SKM-1 (cell line): ENCODE measurements around the gene IKZF3.
"Not testable (repeated sequence)": the region's sequence is repeated elsewhere in the genome, so short reads cannot be mapped to it uniquely, and the experiment has no call there.

Experiments used
- DNase-seq: peaks from one replicate; lab custom pipeline; 2025; ENCODE audit not compliant: unreplicated experiment; lab: John Stamatoyannopoulos, UW

The IKZF3 gene

DNA sequence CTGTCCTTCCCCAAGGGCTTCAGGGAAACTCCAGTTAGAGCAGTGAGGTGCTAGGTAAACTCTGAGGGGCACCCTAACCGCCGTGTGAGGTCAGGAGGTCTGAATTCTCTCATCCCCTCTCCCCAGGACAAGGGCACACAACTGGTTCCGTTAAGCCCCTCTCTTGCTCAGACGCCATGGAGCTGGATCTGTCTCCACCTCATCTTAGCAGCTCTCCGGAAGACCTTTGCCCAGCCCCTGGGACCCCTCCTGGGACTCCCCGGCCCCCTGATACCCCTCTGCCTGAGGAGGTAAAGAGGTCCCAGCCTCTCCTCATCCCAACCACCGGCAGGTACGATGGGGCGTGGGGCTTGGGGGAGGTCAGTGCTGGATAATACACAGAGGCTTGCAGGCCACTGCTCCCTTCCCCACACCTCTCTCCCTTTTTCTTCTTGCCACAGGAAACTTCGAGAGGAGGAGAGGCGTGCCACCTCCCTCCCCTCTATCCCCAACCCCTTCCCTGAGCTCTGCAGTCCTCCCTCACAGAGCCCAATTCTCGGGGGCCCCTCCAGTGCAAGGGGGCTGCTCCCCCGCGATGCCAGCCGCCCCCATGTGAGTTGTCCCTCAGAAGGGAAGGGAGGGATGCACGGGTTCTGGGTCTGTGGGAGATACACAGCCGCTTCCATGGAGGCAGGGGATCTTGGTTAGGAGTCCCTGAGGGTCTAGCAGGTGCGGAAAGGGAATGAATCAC lies 121.8 kb downstream of the IKZF3 start:
- no peak for DNase-seq

- DNase-seq = no peak
These were observed 123.6 kb downstream of the IKZF3 start for GRCh38 chr17:39740357-39741111.

DNA sequence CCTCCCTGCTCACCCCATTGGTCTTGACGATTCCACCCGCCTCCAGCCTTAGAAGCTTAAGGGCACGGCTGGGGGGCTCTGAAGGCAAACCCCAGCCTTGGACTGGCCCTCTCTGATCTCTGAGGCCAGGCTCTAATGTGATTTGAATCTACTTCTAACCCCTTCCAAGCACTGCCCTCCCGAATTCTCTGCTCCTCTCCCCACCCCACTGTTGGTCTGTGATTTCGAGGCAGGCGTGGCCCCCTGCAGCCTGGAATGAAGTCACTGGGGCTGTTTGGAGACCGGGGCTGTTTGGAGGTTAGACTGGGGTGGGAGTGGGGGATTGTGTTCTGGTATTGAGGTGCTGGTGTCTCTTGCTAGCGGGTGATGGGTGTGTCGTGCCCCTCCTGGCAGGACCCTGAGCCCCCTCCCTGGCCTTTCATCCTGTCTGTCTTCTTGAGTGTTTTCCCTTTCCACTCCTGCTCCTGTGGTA lies 124.2 kb downstream of the IKZF3 start:
- no peak for DNase-seq

GRCh38 chr17:39738983-39739884 lies 124.9 kb downstream of the IKZF3 start:
- DNase-seq = no peak

DNA sequence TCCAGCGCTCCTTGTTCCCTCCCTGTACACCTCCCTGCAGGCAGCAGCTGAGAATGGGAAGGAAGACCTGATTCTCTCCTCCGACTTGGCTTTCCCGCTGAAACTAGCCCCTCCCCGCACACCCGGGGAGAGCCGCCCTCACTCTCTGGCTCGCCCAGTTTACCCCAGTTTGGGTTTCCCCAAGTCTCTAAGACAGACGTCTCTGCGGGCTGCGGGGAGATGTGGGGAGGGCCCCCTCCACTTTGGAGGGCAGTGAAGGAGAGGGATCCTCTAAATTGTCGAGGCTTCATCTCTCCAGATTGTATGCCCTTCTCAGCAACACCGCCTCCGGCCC lies 125.6 kb downstream of the IKZF3 start:
- no peak for DNase-seq

DNA sequence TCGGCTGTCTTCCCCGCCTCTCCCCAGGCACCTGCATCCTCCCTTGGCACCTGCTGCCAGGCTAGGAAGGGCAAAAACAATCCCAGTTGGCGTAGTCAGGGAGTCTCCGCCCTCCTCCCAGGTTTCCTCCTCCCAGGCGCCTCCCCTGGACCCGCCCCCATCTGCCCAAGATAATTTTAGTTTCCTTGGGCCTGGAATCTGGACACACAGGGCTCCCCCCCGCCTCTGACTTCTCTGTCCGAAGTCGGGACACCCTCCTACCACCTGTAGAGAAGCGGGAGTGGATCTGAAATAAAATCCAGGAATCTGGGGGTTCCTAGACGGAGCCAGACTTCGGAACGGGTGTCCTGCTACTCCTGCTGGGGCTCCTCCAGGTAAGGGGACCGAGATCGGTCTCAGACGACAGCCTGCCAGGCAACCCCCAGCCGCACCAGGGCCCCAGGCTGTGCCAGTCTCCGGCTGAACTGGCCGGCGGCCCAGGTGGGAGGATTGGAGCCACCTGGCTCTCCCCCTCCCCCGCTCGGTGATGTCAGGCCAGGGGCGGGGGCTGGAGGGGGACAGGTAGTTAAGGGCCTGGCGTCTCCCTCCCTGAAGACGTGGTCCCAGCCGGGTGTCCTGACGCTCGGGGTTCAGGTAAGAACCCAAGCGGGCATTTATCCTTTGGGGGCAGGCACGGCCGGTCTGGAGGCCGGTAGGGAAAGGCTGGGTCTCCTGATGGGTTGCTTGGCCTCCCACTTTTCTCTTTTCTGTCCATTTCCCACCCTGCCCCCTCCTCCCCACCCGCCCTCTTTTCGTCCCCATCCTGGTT lies 126.1 kb downstream of the IKZF3 start, which contains the start of gene GRB7:
TSS of gene GRB7 (plus strand) at position 179 of the 808 bp plus-strand sequence. CDS start 4,364 bp downstream, outside the sequence.
- DNase-seq = no peak

- DNase-seq = no peak
These were observed 126.8 kb downstream of the IKZF3 start for GRCh38 chr17:39737206-39737759.

DNA sequence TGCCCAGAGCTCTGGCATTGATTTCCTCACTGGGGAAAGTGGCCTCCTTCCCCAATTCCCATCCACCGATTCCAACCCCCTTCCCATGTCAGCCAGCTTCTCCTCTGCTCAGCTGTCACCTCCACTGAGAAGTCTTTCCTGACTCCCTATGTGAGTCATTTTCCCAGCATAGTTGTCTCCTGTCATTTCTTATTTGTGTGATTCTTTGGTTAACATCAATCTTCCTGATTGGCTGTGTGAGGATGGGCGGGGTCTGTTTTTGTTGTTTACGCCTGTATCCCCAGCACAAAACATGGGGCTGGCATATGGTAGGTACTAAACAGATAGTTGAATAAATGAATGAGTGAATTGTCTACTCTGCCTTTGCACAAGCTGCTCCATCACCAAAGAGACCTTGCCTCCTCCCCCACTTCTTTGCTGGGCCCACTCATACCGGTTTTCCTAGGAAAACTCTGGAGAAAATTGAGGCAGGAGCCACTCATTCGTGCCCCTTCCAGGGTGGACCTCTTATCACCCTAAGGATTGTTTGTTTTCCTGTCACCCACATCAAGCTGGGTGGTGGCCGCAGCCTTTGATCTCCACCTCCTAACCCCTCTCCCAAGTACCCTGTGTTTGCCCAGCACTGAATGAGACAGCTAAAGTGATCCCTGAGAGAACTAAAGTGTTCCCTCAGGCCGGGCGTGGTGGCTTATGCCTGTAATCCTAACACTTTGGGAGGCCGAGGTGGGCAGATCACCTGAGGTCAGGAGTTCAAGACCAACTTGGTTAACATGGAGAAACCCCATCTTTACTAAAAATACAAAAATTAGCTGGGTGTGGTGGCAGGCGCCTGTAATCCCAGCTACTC lies 127.6 kb downstream of the IKZF3 start:
- DNase-seq = no peak

DNA sequence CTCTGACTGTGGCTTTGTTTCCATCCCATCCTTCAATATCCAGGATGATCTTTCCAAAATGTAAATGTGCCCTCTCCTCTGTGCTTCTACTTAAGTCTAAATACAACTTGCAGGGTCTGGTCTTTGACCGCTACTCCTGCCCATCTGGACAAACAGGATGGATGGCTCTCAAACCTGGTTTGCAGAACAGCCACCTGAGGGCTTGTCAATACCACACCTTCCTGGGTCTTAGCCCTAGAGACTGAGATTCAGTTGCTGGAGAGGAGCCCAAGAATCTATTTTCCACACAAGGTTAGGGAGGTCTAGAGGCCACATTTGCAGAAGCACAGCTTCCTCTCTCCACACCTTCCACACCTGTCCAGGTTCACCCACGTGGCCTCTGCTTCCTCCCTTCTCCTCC lies 128.2 kb downstream of the IKZF3 start:
- DNase-seq = no peak

- DNase-seq = no peak
These were observed 131.5 kb downstream of the IKZF3 start for GRCh38 chr17:39732586-39732985.

GRCh38 chr17:39730095-39730921 lies 133.8 kb downstream of the IKZF3 start, which contains the start of gene MIEN1:
Gene MIEN1, minus strand, starts transcription at chr17:39730532. Its CDS starts 37 bp downstream, at chr17:39730495.
- peak; percentile 52 for DNase-seq

DNA sequence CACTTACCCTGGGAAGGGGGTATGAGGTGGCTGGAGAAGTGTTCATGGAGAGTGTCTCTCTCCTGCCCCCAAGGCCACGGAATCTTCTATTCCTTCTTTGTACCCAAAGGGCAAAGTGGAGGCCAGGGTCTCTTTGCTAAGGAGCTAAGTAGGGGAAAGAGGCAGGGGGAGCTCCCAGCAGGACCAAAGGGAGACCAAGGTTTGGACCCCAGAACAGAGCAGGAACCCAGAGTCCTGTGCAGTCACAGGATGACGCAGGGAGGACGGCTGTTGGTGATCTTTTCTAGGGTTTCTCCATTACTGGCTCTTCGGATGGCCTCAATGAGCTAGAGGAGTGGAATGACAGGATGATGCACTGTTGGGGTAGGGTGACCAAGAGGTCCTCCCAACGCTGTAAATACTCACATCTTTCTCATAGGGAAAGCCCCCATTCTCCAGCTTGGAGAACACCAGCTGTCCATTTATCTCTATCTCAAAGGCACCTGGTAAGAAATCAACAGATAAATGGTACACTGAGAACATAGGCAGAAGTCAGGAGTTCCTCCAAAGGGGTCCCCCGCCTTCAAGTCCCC lies 134.7 kb downstream of the IKZF3 start:
- DNase-seq = no peak

DNA sequence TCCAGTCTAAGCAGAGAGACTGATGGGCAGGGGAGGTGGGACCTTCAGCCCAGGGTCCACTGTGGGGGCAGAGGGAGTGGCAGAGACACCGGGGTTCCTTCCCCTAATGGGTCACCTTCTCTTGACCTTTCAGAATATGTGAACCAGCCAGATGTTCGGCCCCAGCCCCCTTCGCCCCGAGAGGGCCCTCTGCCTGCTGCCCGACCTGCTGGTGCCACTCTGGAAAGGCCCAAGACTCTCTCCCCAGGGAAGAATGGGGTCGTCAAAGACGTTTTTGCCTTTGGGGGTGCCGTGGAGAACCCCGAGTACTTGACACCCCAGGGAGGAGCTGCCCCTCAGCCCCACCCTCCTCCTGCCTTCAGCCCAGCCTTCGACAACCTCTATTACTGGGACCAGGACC lies 136.6 kb downstream of the IKZF3 start:
- no peak for DNase-seq

DNA sequence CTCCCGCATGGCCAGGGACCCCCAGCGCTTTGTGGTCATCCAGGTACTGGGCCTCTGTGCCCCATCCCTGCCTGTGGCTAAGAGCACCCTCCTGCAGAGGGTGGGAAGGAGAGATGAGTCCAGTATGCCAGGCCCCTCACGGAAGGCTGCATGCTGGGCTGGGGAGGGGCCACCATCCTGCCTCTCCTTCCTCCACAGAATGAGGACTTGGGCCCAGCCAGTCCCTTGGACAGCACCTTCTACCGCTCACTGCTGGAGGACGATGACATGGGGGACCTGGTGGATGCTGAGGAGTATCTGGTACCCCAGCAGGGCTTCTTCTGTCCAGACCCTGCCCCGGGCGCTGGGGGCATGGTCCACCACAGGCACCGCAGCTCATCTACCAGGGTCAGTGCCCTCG lies 137.5 kb downstream of the IKZF3 start:
- no peak for DNase-seq

GRCh38 chr17:39725923-39726322 lies 138.2 kb downstream of the IKZF3 start:
- not testable (repeated sequence) for DNase-seq

- no peak for DNase-seq
These were observed 139.4 kb downstream of the IKZF3 start for GRCh38 chr17:39724731-39725130.

DNA sequence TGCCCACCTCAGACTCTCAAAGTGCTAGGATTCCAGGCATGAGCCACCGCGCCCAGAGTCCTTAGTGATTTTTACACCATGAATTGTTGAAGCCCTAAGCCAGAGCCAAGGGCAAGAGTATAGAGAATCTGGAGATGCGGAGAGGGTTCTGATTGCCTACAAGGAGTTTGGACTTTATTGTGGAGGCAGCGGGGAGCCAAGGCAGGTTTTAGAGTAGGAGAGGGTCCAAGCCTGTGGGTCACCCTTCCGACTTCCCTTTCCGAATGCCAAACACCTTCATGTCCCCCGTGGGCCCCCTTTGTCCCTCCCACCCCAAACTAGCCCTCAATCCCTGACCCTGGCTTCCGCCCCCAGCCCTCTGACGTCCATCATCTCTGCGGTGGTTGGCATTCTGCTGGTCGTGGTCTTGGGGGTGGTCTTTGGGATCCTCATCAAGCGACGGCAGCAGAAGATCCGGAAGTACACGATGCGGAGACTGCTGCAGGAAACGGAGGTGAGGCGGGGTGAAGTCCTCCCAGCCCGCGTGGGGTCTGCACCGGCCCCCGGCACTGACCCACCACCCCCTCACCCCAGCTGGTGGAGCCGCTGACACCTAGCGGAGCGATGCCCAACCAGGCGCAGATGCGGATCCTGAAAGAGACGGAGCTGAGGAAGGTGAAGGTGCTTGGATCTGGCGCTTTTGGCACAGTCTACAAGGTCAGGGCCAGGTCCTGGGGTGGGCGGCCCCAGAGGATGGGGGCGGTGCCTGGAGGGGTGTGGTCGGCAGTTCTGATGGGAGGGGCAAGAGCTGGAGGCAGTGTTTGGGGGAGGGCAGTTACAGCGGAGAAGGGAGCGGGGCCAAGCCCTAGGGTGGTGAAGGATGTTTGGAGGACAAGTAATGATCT lies 140.9 kb downstream of the IKZF3 start:
- DNase-seq = no peak
